H1 (cell line): Measurements from ENCODE around the gene PLCL2. TPM values are rescaled to one million over a fixed set of nuclear protein-coding genes. Genes with fewer than 3 reads are reported as not detected.

Experiments used
- CTCF ChIA-PET: fragments of 300-600 bp; sonication (Branson Sonifier 250); formaldehyde crosslinking; loops from one replicate; lab custom pipeline; 2021; ENCODE audit not compliant: partially characterized antibody; lab: Charles Lee
- POLR2A ChIA-PET: fragments of 300-600 bp; sonication (Branson Sonifier 250); formaldehyde crosslinking; loops from one replicate; lab custom pipeline; 2021; ENCODE audit warnings: inconsistent platforms; ENCODE audit not compliant: partially characterized antibody; lab: Charles Lee
- DNase-seq, 2 experiments: peaks; one replicate each; pipeline versions ENCODE4 v3.0.0 to v3.0.0-alpha.2; 2010 to 2022; ENCODE audit warnings: low spot score in 2 of 2, low read depth in 1 of 2, mixed read lengths in 1 of 2
- FAIRE-seq: peaks from 2 replicates; lab custom pipeline; 2011; peaks lifted over from hg19 to GRCh38; lab: Jason Lieb, UNC
- H2AFZ ChIP-seq: 2 replicates; pipeline ENCODE4 v1.8.1; 2012; ENCODE audit warnings: low read length, inconsistent platforms
- H2AK5ac ChIP-seq: 2 replicates; pipeline ENCODE4 v1.6.1; 2013; ENCODE audit warnings: low read depth, low read length
- H2BK120ac ChIP-seq: replicated peaks from 2 replicates; pipeline ENCODE3; 2013; ENCODE audit warnings: low read depth, low read length, inconsistent platforms
- H2BK12ac ChIP-seq: 2 replicates; pipeline ENCODE4 v1.6.1; 2013; ENCODE audit warnings: low read depth, low read length
- H2BK15ac ChIP-seq: 2 replicates; pipeline ENCODE4 v1.6.1; 2013; ENCODE audit warnings: low read length
- H2BK20ac ChIP-seq: 2 replicates; pipeline ENCODE4 v1.6.1; 2013; ENCODE audit warnings: low read length
- H2BK5ac ChIP-seq: 2 replicates; pipeline ENCODE4 v1.6.1; 2013; ENCODE audit warnings: low read depth, low read length
- H3K14ac ChIP-seq: 2 replicates; pipeline ENCODE4 v1.6.1; 2013; ENCODE audit warnings: inconsistent platforms; ENCODE audit not compliant: insufficient read length
- H3K18ac ChIP-seq: 2 replicates; pipeline ENCODE4 v1.6.1; 2013; ENCODE audit warnings: low read length; ENCODE audit errors: extremely low read depth
- H3K23ac ChIP-seq: 2 replicates; pipeline ENCODE4 v1.6.1; 2013; ENCODE audit warnings: inconsistent platforms; ENCODE audit not compliant: insufficient read length
- H3K23me2 ChIP-seq: 2 replicates; pipeline ENCODE4 v1.6.1; 2013; ENCODE audit warnings: low read depth, low read length
- H3K27ac ChIP-seq: 2 replicates; pipeline ENCODE4 v1.6.1; 2011; ENCODE audit warnings: low read depth, low read length, inconsistent platforms
- H3K27me3 ChIP-seq, 4 experiments: replicated peaks in 1 of 4; 1 replicate in 1 of 4; 2 replicates in 3 of 4; pipeline versions ENCODE4 v1.6.1 to v1.8.1; 2011 to 2013; ENCODE audit warnings: low read length in 3 of 4, mild to moderate bottlenecking in 3 of 4, inconsistent platforms in 2 of 4, mixed read lengths in 2 of 4, moderate library complexity in 1 of 4; ENCODE audit not compliant: control insufficient read depth in 3 of 4, insufficient read depth in 3 of 4; ENCODE audit errors: extremely low read depth in 1 of 4
- H3K36me3 ChIP-seq, 4 experiments: 2 replicates each; pipeline versions ENCODE4 v1.6.1 to v1.8.1; 2011 to 2013; ENCODE audit warnings: mild to moderate bottlenecking in 4 of 4, low read length in 3 of 4, moderate library complexity in 2 of 4, control low read depth in 1 of 4, inconsistent platforms in 1 of 4; ENCODE audit not compliant: insufficient read depth in 4 of 4, control insufficient read depth in 2 of 4
- H3K4ac ChIP-seq: replicated peaks from 2 replicates; pipeline ENCODE3; 2013; ENCODE audit warnings: low read length, low read depth, mixed read lengths, inconsistent platforms; ENCODE audit not compliant: insufficient read length
- H3K4me1 ChIP-seq, 4 experiments: replicated peaks in 1 of 4; 1 replicate in 1 of 4; 2 replicates in 3 of 4; pipeline versions ENCODE4 v1.6.1 to v1.8.1; 2011 to 2013; ENCODE audit warnings: low read length in 3 of 4, inconsistent platforms in 2 of 4, mixed read lengths in 1 of 4; ENCODE audit not compliant: insufficient read depth in 4 of 4, control insufficient read depth in 3 of 4
- H3K4me2 ChIP-seq, 2 experiments: 2 replicates each; pipeline versions ENCODE4 v1.6.1 to v1.8.1; 2011 to 2013; ENCODE audit warnings: low read depth in 2 of 2, low read length in 2 of 2, control low read depth in 1 of 2, inconsistent platforms in 1 of 2, mild to moderate bottlenecking in 1 of 2; ENCODE audit not compliant: insufficient read depth in 1 of 2
- H3K4me3 ChIP-seq, 4 experiments: fragments of 200-600, 300-600 bp in 1 of 4; sonication (generic), shearing (Covaris generic), sonication (Bioruptor Twin) in 1 of 4; 2 replicates each; pipeline versions ENCODE4 v1.5.1 to v1.8.1; 2011 to 2016; ENCODE audit warnings: low read length in 4 of 4, low read depth in 3 of 4, control low read depth in 2 of 4, inconsistent platforms in 2 of 4, mild to moderate bottlenecking in 2 of 4, mixed read lengths in 1 of 4, moderate library complexity in 1 of 4; ENCODE audit not compliant: insufficient read depth in 2 of 4; ENCODE audit errors: extremely low read depth in 1 of 4
- H3K56ac ChIP-seq: replicated peaks from 2 replicates; pipeline ENCODE3; 2013; ENCODE audit warnings: low read depth, mild to moderate bottlenecking, mixed read lengths, low read length, inconsistent platforms; ENCODE audit not compliant: insufficient read length
- H3K79me1 ChIP-seq: 2 replicates; pipeline ENCODE4 v1.6.1; 2013; ENCODE audit warnings: low read depth, low read length, control low read depth
- H3K79me2 ChIP-seq, 2 experiments: 2 replicates each; pipeline versions ENCODE4 v1.6.1 to v1.8.1; 2012 to 2013; ENCODE audit warnings: low read length in 2 of 2, mild to moderate bottlenecking in 2 of 2, inconsistent platforms in 1 of 2; ENCODE audit not compliant: insufficient read depth in 2 of 2, control insufficient read depth in 1 of 2
- H3K9ac ChIP-seq, 4 experiments: replicated peaks in 1 of 4; 1 replicate in 1 of 4; 2 replicates in 3 of 4; pipeline versions ENCODE4 v1.6.1 to v1.8.1; 2011 to 2013; ENCODE audit warnings: low read depth in 3 of 4, low read length in 3 of 4, control low read depth in 2 of 4, mild to moderate bottlenecking in 2 of 4, moderate library complexity in 2 of 4, inconsistent platforms in 1 of 4; ENCODE audit errors: extremely low read depth in 1 of 4
- H3K9me3 ChIP-seq, 2 experiments: 2 replicates each; pipeline versions ENCODE4 v1.6.1 to v1.8.1; 2012 to 2013; ENCODE audit warnings: mild to moderate bottlenecking in 2 of 2, moderate library complexity in 2 of 2, control low read depth in 1 of 2, inconsistent platforms in 1 of 2, low read depth in 1 of 2, low read length in 1 of 2, mixed read lengths in 1 of 2; ENCODE audit not compliant: insufficient read depth in 2 of 2
- H4K20me1 ChIP-seq, 2 experiments: replicated peaks in 1 of 2; 2 replicates each; pipeline versions ENCODE3 to v1.8.1; 2011 to 2013; ENCODE audit warnings: inconsistent platforms in 2 of 2, low read length in 2 of 2, mild to moderate bottlenecking in 1 of 2; ENCODE audit not compliant: insufficient read depth in 2 of 2, control insufficient read depth in 1 of 2
- H4K5ac ChIP-seq: 2 replicates; pipeline ENCODE4 v1.6.1; 2013; ENCODE audit warnings: low read length, low read depth, mixed read lengths, inconsistent platforms; ENCODE audit not compliant: insufficient read length
- H4K8ac ChIP-seq: 2 replicates; pipeline ENCODE4 v1.8.0; 2013; ENCODE audit warnings: mild to moderate bottlenecking, moderate library complexity, low read length, inconsistent platforms; ENCODE audit not compliant: insufficient read depth; ENCODE audit errors: extremely low read depth
- H4K91ac ChIP-seq: replicated peaks from 2 replicates; pipeline ENCODE3; 2013; ENCODE audit warnings: low read length, mixed read lengths, inconsistent platforms; ENCODE audit not compliant: insufficient read length
- BRCA1 ChIP-seq: IDR thresholded peaks from 2 replicates; pipeline ENCODE4 v1.6.1; 2012; ENCODE audit warnings: low read depth, low read length, improper control_type of control experiment
- CHD1 ChIP-seq: IDR thresholded peaks from 2 replicates; pipeline ENCODE4 v1.6.1; 2012; ENCODE audit warnings: low read depth, low read length, improper control_type of control experiment
- CREB1 ChIP-seq: IDR thresholded peaks from 2 replicates; pipeline ENCODE4 v1.6.1; 2012; ENCODE audit warnings: inconsistent platforms
- WGBS, 2 experiments: shearing (Covaris generic) in 1 of 2; methylation state at CpG; one replicate each; pipeline versions ENCODE4 v1.1.6 to v1.1.7; 2013 to 2015; ENCODE audit warnings: low lambda C conversion rate in 2 of 2, mixed read lengths in 2 of 2, inconsistent platforms in 1 of 2, low coverage in 1 of 2, missing lambda C conversion rate in 1 of 2; ENCODE audit not compliant: insufficient replicate concordance in 2 of 2, insufficient coverage in 1 of 2, insufficient read length in 1 of 2; ENCODE audit errors: extremely low coverage in 1 of 2, missing lambda C conversion rate in 1 of 2; 5-methylcytosine and 5-hydroxymethylcytosine counted together
- polyA plus RNA-seq, 7 experiments: library from polyadenylated mRNA; depleted of rRNA in 3 of 7; stranded (reverse) in 5 of 7; unstranded in 2 of 7; fragments of >200 nt in 5 of 7; fragments of 200-250 nt in 2 of 7; gene quantifications; 1 replicate in 5 of 7; 2 replicates in 1 of 7; 4 replicates in 1 of 7; pipeline versions ENCODE4 v1.2.1 to v1.2.3, GENCODE V29; 2011 to 2013; ENCODE audit warnings: missing spikeins in 2 of 7, mixed read lengths in 2 of 7
- total RNA-seq: library from RNA; stranded (reverse); fragmentation: NEBNext Ultra II Directional; extraction: Animal tissue kit (Norgen Biotek cat#: 25700); gene quantifications from 2 replicates; pipeline ENCODE4 v1.2.1, GENCODE V29; 2021

Gene PLCL2
- total and polyA plus RNA-seq, 2 of the 8 experiments (the other 6 are each of a cell fraction or from before 2014, with no cell fraction given), result 3.5 to 6.8 TPM

GRCh38 chr3:16975083-16975482, 90.3 kb downstream of the PLCL2 start:
- H3K9ac ChIP-seq, result no peak overlapping the region
- DNase-seq, result no peak
- FAIRE-seq, result no peak
- H2BK5ac ChIP-seq, result no peak overlapping the region
- H3K4me2 ChIP-seq, result no peak overlapping the region
- no peak overlapping the region for H3K4ac ChIP-seq
- no peak overlapping the region for H3K23ac ChIP-seq
- H3K14ac ChIP-seq, result no peak overlapping the region
- H3K79me1 ChIP-seq, result no peaks in the 10 kb centered on the region
- POLR2A ChIA-PET, result no interaction called here
- H4K91ac ChIP-seq, result no peak overlapping the region
- no peak overlapping the region for H3K18ac ChIP-seq
- no peaks in the 10 kb centered on the region for H4K20me1 ChIP-seq
- H3K36me3 ChIP-seq, result no peaks in the 10 kb centered on the region
- H2BK15ac ChIP-seq, result no peak overlapping the region
- H3K4me3 ChIP-seq, result no peak overlapping the region
- H2BK120ac ChIP-seq, result no peak overlapping the region
- TF ChIP-seq BRCA1 (no peak), CREB1 (no peak), CHD1 (no peak)
- H2AFZ ChIP-seq, result no peak overlapping the region
- H3K79me2 ChIP-seq, result peaks cover 0 to 5% of the 10 kb centered on the region in 2 experiments; a peak in 2 of 4 replicates
- no peak overlapping the region for H2AK5ac ChIP-seq
- no peaks in the 10 kb centered on the region for H3K4me1 ChIP-seq
- no peak overlapping the region for H2BK20ac ChIP-seq
- peaks cover 0 to 4% of the 10 kb centered on the region in 2 experiments; a peak in 1 of 4 replicates for H3K9me3 ChIP-seq
- no peak overlapping the region for H4K8ac ChIP-seq
- H3K23me2 ChIP-seq, result no peaks in the 10 kb centered on the region
- no peak overlapping the region for H3K56ac ChIP-seq
- 81% methylated on average over 3 of the region's 3 CpGs; no CpG with 5 or more reads in 1 of the 2 experiments for WGBS, 2 experiments
- no peak overlapping the region for H2BK12ac ChIP-seq
- CTCF ChIA-PET, result interaction anchor here (0.9 kb wide), 1 partner anchor 86 kb away, joined by 3 read pairs; no protein-coding TSS in a partner anchor
- no peak overlapping the region for H4K5ac ChIP-seq
- H3K27me3 ChIP-seq, result no peaks in the 10 kb centered on the region
- no peak overlapping the region for H3K27ac ChIP-seq
